A673 (cell line): ENCODE results near the gene HSPB3. TPM values are rescaled to one million over a fixed set of nuclear protein-coding genes. Genes with fewer than 3 reads are reported as not detected.
A peak's percentile ranks its signal among the peaks of the same experiment; 100 is the strongest.

Experiments
- BruUV-seq: library from RNA; stranded (reverse); fragments of 400-500 nt; replicated peaks from 2 replicates; lab custom pipeline; 2021; lab: Mats Ljungman, UMichigan
- CTCF ChIA-PET: fragments of 300-600 bp; sonication (Branson Sonifier 250); formaldehyde crosslinking; loops from one replicate; lab custom pipeline; 2022; ENCODE audit warnings: antibody characterized with exemption; lab: Charles Lee
- POLR2A ChIA-PET: fragments of 300-600 bp; sonication (Branson Sonifier 250); formaldehyde crosslinking; loops from one replicate; lab custom pipeline; 2022; ENCODE audit warnings: antibody characterized with exemption; ENCODE audit not compliant: low non-redundant PET; lab: Charles Lee
- DNase-seq: peaks from one replicate; pipeline ENCODE4 v3.0.0-alpha.2; 2015; ENCODE audit warnings: low spot score
- H3K27ac ChIP-seq: fragments of 200-600 bp; sonication (generic); 2 replicates; pipeline ENCODE4 v1.5.1; 2016; ENCODE audit warnings: mixed run types, low read depth, mild to moderate bottlenecking, mixed read lengths, antibody characterized with exemption, low read length; ENCODE audit not compliant: poor library complexity, severe bottlenecking
- H3K27me3 ChIP-seq: fragments of 200-600 bp; sonication (generic); replicated peaks from 2 replicates; pipeline ENCODE4 v1.6.1; 2017; ENCODE audit warnings: mixed run types, low read depth, mild to moderate bottlenecking, mixed read lengths, antibody characterized with exemption, low read length; ENCODE audit not compliant: insufficient read depth, poor library complexity
- H3K36me3 ChIP-seq: fragments of 200-600 bp; sonication (generic); 2 replicates; pipeline ENCODE4 v1.6.1; 2016; ENCODE audit warnings: mixed run types, mild to moderate bottlenecking, mixed read lengths, antibody characterized with exemption, low read length; ENCODE audit not compliant: insufficient read depth, poor library complexity, severe bottlenecking
- H3K4me1 ChIP-seq: fragments of 200-600 bp; sonication (generic); 2 replicates; pipeline ENCODE4 v1.6.1; 2017; ENCODE audit warnings: mixed run types, mild to moderate bottlenecking, mixed read lengths, antibody characterized with exemption, low read length; ENCODE audit not compliant: insufficient read depth, poor library complexity, severe bottlenecking
- H3K4me3 ChIP-seq: fragments of 200-600 bp; sonication (generic); 2 replicates; pipeline ENCODE4 v1.5.1; 2016; ENCODE audit warnings: low read depth, mixed run types, mild to moderate bottlenecking, mixed read lengths, low read length; ENCODE audit not compliant: poor library complexity, severe bottlenecking
- H3K9me3 ChIP-seq: fragments of 200-600 bp; sonication (generic); 2 replicates; pipeline ENCODE4 v1.6.1; 2016; ENCODE audit warnings: mixed run types, low read depth, mild to moderate bottlenecking, mixed read lengths, antibody characterized with exemption, low read length; ENCODE audit not compliant: poor library complexity, severe bottlenecking
- EZH2 ChIP-seq: fragments of 200-600 bp; sonication (generic); IDR thresholded peaks from 2 replicates; pipeline ENCODE4 v1.6.1; 2017; ENCODE audit warnings: borderline replicate concordance, low read depth, mild to moderate bottlenecking, mixed read lengths, antibody characterized with exemption, low read length; ENCODE audit not compliant: poor library complexity, severe bottlenecking
- intact Hi-C: fragments of 100-400 bp; cut with micrococcal nuclease; formaldehyde crosslinking; loops from one replicate; pipeline ENCODE4 v1.10.0; 2022; ENCODE audit not compliant: unreplicated experiment
- total RNA-seq: library from RNA; stranded (reverse); gene quantifications from 2 replicates; pipeline ENCODE4 v1.2.3, GENCODE V29; 2021
- TF ChIP-seq, protein P1 (sequence below): fragments of 300-800, 200-600 bp; sonication (generic); conservative IDR thresholded peaks from 2 replicates; pipeline ENCODE4 v1.5.1; 2017; ENCODE audit warnings: low read depth, mild to moderate bottlenecking, antibody characterized with exemption, low read length, moderate library complexity, mixed read lengths

The HSPB3 gene
- total RNA-seq, 1 experiment from 2014 or later = not detected

DNA sequence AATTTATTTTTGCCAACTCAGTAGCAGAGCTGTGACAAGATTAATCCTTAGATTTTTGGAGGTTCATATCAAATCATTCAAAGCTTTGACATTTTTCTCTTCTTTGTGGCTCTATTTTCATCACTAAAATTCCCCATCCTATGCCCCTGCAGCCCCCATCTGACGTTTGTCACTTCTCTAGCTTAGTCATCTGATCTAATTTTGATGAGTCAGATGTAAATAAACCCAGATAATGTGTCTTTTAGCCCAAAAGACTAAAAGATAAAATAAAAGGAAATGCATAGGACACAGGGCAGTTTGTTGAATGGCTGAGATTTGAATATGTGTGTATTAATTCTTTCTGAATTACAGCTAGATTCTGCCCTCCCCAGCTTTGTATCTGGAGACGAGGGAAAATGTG is 897 bp upstream of the HSPB3 start:
- H3K36me3 ChIP-seq = no peaks in the 10 kb centered on the region
- ChIA-PET CTCF (no interaction called here), POLR2A (no interaction called here)
- no peak overlapping the region for H3K4me3 ChIP-seq
- TF ChIP-seq, protein P1, sequence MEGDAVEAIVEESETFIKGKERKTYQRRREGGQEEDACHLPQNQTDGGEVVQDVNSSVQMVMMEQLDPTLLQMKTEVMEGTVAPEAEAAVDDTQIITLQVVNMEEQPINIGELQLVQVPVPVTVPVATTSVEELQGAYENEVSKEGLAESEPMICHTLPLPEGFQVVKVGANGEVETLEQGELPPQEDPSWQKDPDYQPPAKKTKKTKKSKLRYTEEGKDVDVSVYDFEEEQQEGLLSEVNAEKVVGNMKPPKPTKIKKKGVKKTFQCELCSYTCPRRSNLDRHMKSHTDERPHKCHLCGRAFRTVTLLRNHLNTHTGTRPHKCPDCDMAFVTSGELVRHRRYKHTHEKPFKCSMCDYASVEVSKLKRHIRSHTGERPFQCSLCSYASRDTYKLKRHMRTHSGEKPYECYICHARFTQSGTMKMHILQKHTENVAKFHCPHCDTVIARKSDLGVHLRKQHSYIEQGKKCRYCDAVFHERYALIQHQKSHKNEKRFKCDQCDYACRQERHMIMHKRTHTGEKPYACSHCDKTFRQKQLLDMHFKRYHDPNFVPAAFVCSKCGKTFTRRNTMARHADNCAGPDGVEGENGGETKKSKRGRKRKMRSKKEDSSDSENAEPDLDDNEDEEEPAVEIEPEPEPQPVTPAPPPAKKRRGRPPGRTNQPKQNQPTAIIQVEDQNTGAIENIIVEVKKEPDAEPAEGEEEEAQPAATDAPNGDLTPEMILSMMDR = no peak
- TF ChIP-seq EZH2 = no peak
- no TSS peak for BruUV-seq
- H3K4me1 ChIP-seq = peaks cover 22% of the 10 kb centered on the region
- DNase-seq = no peak
- no peaks in the 10 kb centered on the region for H3K9me3 ChIP-seq
- H3K27me3 ChIP-seq = no peaks in the 10 kb centered on the region
- H3K27ac ChIP-seq = no peak overlapping the region
- intact Hi-C loops = no loop called here

DNA sequence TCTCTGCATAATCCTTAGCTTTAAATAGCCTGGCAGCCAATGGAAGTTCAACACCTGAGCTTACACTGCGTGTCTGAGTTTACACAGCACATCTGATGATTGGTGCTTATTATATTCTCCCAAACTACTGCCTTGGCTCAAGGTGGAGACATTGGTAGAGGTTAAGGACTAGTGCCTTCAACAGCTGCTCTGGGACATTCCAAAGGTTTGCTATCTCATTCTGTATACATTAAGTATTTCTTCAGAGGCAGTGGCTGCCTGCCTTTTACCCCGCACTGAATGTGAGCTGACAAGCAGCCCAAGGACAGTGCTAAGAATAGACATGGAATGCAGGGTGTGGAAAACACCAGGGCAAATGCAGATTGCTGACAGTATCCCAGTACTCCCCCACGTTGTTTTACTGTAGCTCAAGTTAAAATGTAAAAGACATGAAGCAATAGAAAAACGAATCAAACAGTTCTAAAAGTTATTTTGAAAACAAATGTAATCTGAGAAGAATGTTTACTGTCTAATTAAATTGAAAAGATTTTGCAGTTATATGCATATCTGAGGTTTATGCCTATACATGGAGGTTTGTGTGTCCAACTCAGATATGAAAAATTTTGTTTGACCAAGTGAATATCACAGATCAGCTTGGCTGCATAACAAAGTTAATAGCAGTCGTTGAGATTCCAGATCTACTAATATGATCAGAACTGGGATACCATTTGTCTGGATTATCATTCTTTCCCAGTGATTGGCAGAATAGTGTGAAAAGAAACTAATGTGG is 1.8 kb downstream of the HSPB3 start:
- Histone ChIP-seq H3K4me1 (peaks cover 22% of the 10 kb centered on the region), H3K36me3 (no peaks in the 10 kb centered on the region), H3K27ac (no peak overlapping the region), H3K9me3 (no peaks in the 10 kb centered on the region), H3K4me3 (no peak overlapping the region), H3K27me3 (no peaks in the 10 kb centered on the region)
- intact Hi-C loops = no loop called here
- ChIA-PET CTCF (no interaction called here), POLR2A (no interaction called here)
- TF ChIP-seq, protein P1 = no peak
- no peak for TF ChIP-seq EZH2
- DNase-seq = peak; percentile 26
- BruUV-seq = no TSS peak

DNA sequence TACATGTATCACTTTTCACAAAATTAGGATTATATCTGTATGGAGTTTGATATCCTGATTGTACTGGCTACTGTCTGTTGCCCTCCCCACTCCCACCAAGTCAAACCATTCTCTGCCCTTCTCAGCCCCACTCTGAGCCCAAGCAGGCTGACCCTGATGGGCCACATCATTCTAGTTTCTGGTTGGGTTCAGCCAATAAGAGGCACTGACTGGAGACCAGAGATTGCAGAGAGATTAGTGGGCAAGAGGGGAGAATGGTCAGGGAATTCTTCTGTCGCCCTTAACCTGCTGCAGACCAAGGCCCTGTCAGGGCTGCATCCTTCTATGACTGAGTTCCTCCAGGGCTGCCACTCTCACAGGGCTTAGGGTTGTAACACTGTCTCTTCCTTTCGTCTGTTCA is 2.7 kb downstream of the HSPB3 start:
- Histone ChIP-seq H3K4me1 (peaks cover 22% of the 10 kb centered on the region), H3K27me3 (no peaks in the 10 kb centered on the region), H3K36me3 (no peaks in the 10 kb centered on the region), H3K4me3 (no peak overlapping the region), H3K9me3 (no peaks in the 10 kb centered on the region), H3K27ac (no peak overlapping the region)
- DNase-seq = no peak
- BruUV-seq = no TSS peak
- intact Hi-C loops = no loop called here
- ChIA-PET POLR2A (no interaction called here), CTCF (no interaction called here)
- TF ChIP-seq, protein P1 = no peak
- TF ChIP-seq EZH2 = no peak
